ENCODE data around the gene GDI1.
A peak's percentile ranks its signal among the peaks of the same experiment; 100 is the strongest.
"Not testable (repeated sequence)": the region's sequence is repeated elsewhere in the genome, so short reads cannot be mapped to it uniquely, and the experiment has no call there.

GDI1 gene

GRCh38 chrX:154436983-154437752, at the start of gene GDI1:
Gene GDI1, plus strand, starts transcription at chrX:154437154. Its CDS starts 101 bp downstream, at chrX:154437255.
- in situ Hi-C loops (cut with HindIII; ENCODE audit: low pct_ligation_motif_present, low pct_unique_long_range_greater_than_20kb, low sequenced_read_pairs) = no loop called here
- DNase-seq = peak; percentile 31

- in situ Hi-C loops (cut with HindIII; ENCODE audit: low pct_ligation_motif_present, low pct_unique_long_range_greater_than_20kb, low sequenced_read_pairs); DNase-seq: not testable (repeated sequence)
Measured at GRCh38 chrX:154388094-154388493, 48.9 kb upstream of the GDI1 start.

GRCh38 chrX:154388649-154389048, 48.3 kb upstream of the GDI1 start:
- DNase-seq; in situ Hi-C loops (cut with HindIII; ENCODE audit: low pct_ligation_motif_present, low pct_unique_long_range_greater_than_20kb, low sequenced_read_pairs): not testable (repeated sequence)

GRCh38 chrX:154389812-154390747, 46.9 kb upstream of the GDI1 start:
- in situ Hi-C loops (cut with HindIII; ENCODE audit: low pct_ligation_motif_present, low pct_unique_long_range_greater_than_20kb, low sequenced_read_pairs); DNase-seq: not testable (repeated sequence)

GRCh38 chrX:154396363-154396762, 40.6 kb upstream of the GDI1 start:
- in situ Hi-C loops (cut with HindIII; ENCODE audit: low pct_ligation_motif_present, low pct_unique_long_range_greater_than_20kb, low sequenced_read_pairs); DNase-seq: not testable (repeated sequence)

GRCh38 chrX:154396973-154397887, 39.7 kb upstream of the GDI1 start:
- in situ Hi-C loops (cut with HindIII; ENCODE audit: low pct_ligation_motif_present, low pct_unique_long_range_greater_than_20kb, low sequenced_read_pairs) = no loop called here
- peak; percentile 67 for DNase-seq

GRCh38 chrX:154397888-154398667, 38.9 kb upstream of the GDI1 start, which contains the start of gene RPL10:
Gene RPL10, plus strand, starts transcription at chrX:154398377. Its CDS starts 143 bp downstream, at chrX:154398520.
- peak; percentile 89 for DNase-seq
- in situ Hi-C loops (cut with HindIII; ENCODE audit: low pct_ligation_motif_present, low pct_unique_long_range_greater_than_20kb, low sequenced_read_pairs) = no loop called here

- in situ Hi-C loops (cut with HindIII; ENCODE audit: low pct_ligation_motif_present, low pct_unique_long_range_greater_than_20kb, low sequenced_read_pairs) = no loop called here
- DNase-seq = peak; percentile 63
Measured at GRCh38 chrX:154398668-154399526, 38.1 kb upstream of the GDI1 start.

GRCh38 chrX:154399527-154400368, 37.2 kb upstream of the GDI1 start:
- no peak for DNase-seq

GRCh38 chrX:154400369-154400817, 36.6 kb upstream of the GDI1 start:
- in situ Hi-C loops (cut with HindIII; ENCODE audit: low pct_ligation_motif_present, low pct_unique_long_range_greater_than_20kb, low sequenced_read_pairs); DNase-seq: not testable (repeated sequence)

More at GRCh38 chrX:154399527-154400368, 37.2 kb upstream of the GDI1 start:
- in situ Hi-C loops (cut with HindIII; ENCODE audit: low pct_ligation_motif_present, low pct_unique_long_range_greater_than_20kb, low sequenced_read_pairs) = no loop called here

- peak; percentile 26 for DNase-seq
Measured at GRCh38 chrX:154401045-154401799, 35.7 kb upstream of the GDI1 start.

GRCh38 chrX:154401918-154402621, 34.9 kb upstream of the GDI1 start:
- DNase-seq = no peak

More at GRCh38 chrX:154401045-154401799, 35.7 kb upstream of the GDI1 start:
- in situ Hi-C loops (cut with HindIII; ENCODE audit: low pct_ligation_motif_present, low pct_unique_long_range_greater_than_20kb, low sequenced_read_pairs) = no loop called here

GRCh38 chrX:154402622-154403127, 34.3 kb upstream of the GDI1 start:
- DNase-seq = no peak
- in situ Hi-C loops (cut with HindIII; ENCODE audit: low pct_ligation_motif_present, low pct_unique_long_range_greater_than_20kb, low sequenced_read_pairs) = no loop called here

More at GRCh38 chrX:154401918-154402621, 34.9 kb upstream of the GDI1 start:
- in situ Hi-C loops (cut with HindIII; ENCODE audit: low pct_ligation_motif_present, low pct_unique_long_range_greater_than_20kb, low sequenced_read_pairs) = no loop called here

GRCh38 chrX:154403192-154403591, 33.8 kb upstream of the GDI1 start:
- in situ Hi-C loops (cut with HindIII; ENCODE audit: low pct_ligation_motif_present, low pct_unique_long_range_greater_than_20kb, low sequenced_read_pairs) = no loop called here
- DNase-seq = no peak

Measured in ACHN (cell line).